ENCODE data around the gene PRKG1. TPM values are rescaled to one million over a fixed set of nuclear protein-coding genes. Genes with fewer than 3 reads are reported as not detected.
"Not testable (repeated sequence)": the region's sequence is repeated elsewhere in the genome, so short reads cannot be mapped to it uniquely, and the experiment has no call there.

PRKG1 gene
- total RNA-seq, 1 experiment from 2014 or later, result 0.21 TPM

DNA sequence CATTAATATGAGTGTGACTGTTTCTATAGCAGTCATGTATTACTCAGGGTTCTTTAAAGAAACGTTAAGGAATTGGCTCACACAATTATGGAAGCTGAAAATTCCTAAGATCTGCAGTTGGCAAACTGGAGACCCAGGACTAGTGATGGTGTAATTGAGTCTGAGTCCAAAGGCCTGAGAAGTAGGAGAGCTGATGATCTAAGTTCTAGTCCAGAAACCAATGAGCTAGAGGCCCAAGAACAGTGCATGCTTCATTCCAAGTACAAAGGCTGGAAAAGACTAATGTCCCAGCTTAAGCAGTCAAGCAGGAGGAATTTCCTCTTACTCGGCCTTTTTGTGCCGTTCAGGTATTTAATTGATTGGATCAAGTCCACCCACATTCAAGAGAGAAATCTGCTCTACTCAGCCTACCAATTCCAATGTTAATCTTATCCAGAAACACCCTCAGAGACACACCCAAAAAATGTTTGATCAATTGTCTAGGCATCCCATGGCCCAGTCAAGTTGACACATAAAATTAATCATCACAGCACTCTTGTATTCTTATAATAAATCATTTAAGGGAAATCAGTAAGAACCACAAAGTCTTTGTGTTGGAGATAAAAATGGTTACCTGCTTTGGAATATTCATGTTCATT is 312.1 kb downstream of the PRKG1 start:
- BruUV-seq (replicated peaks), result no TSS peak
- H3K4me3 Mint-ChIP-seq (ENCODE audit: low read depth, unreplicated experiment), result no peak overlapping the region
- no peaks in the 10 kb centered on the region for H3K36me3 Mint-ChIP-seq (ENCODE audit: insufficient read depth, unreplicated experiment)
- H3K9me3 Mint-ChIP-seq (ENCODE audit: low read depth, unreplicated experiment), result no peaks in the 10 kb centered on the region
- intact Hi-C loops (cut with micrococcal nuclease; ENCODE audit: unreplicated experiment), result loop anchor here (10.0 kb wide), 1 partner anchor 828 kb away; no protein-coding TSS in a partner anchor
- CTCF ChIA-PET, result no interaction called here
- H3K4me1 Mint-ChIP-seq (ENCODE audit: low read depth, unreplicated experiment), result no peaks in the 10 kb centered on the region
- no peaks in the 10 kb centered on the region for H3K27me3 Mint-ChIP-seq (ENCODE audit: unreplicated experiment)
- no peak for DNase-seq
- TF ChIP-seq, protein P1, sequence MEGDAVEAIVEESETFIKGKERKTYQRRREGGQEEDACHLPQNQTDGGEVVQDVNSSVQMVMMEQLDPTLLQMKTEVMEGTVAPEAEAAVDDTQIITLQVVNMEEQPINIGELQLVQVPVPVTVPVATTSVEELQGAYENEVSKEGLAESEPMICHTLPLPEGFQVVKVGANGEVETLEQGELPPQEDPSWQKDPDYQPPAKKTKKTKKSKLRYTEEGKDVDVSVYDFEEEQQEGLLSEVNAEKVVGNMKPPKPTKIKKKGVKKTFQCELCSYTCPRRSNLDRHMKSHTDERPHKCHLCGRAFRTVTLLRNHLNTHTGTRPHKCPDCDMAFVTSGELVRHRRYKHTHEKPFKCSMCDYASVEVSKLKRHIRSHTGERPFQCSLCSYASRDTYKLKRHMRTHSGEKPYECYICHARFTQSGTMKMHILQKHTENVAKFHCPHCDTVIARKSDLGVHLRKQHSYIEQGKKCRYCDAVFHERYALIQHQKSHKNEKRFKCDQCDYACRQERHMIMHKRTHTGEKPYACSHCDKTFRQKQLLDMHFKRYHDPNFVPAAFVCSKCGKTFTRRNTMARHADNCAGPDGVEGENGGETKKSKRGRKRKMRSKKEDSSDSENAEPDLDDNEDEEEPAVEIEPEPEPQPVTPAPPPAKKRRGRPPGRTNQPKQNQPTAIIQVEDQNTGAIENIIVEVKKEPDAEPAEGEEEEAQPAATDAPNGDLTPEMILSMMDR (IDR thresholded peaks at IDR 0.05; ENCODE audit: unreplicated experiment), result no peak
- H3K27ac Mint-ChIP-seq (ENCODE audit: unreplicated experiment), result no peak overlapping the region

DNA sequence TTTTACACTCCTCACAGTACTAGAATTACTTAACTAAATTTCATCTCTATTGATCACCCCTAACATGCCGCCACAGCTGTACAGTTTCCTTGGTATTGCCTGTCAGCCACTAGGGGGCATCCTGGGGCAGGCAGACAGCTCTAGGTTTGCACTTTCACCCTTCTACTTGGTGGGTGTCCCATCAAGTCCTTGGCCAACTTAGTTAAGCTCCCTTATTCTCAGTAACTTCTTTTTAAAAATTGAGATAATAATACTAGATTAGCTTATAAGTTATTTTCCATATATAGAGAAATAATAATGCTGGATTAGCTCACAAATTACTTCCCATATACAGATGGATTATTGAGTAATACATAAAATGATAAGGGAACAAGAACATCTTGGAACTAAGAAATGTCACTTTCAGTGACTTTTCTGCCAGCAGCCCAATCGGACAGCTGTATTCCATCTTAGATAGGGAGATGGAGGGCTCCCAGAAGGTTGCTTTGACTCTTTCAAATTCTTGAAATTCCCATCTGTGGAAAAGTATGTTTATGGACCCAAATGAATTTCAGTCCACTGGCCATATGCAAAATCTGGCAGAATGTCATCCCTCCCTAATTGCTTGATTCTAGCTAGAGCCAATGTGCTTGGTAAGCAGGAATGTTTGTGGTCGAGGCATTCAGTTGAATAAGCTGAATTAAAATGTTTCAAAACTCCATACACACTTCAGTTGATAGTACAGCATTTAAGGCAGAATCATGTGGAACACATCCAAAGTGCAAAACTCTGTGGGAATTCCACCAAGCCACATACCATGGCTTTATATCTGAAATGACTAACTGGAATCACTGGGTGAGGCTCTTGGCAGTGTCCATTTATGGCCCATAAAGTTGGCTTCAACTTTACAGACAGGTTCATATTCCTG is 315.4 kb downstream of the PRKG1 start:
- Mint-ChIP-seq H3K27me3 (ENCODE audit: unreplicated experiment) (no peaks in the 10 kb centered on the region), H3K4me1 (ENCODE audit: low read depth, unreplicated experiment) (no peaks in the 10 kb centered on the region), H3K27ac (ENCODE audit: unreplicated experiment) (no peak overlapping the region), H3K9me3 (ENCODE audit: low read depth, unreplicated experiment) (no peaks in the 10 kb centered on the region), H3K4me3 (ENCODE audit: low read depth, unreplicated experiment) (no peak overlapping the region), H3K36me3 (ENCODE audit: insufficient read depth, unreplicated experiment) (no peaks in the 10 kb centered on the region)
- BruUV-seq (replicated peaks), result no TSS peak
- DNase-seq, result peak; percentile 54
- intact Hi-C loops (cut with micrococcal nuclease; ENCODE audit: unreplicated experiment), result loop anchor here (10.0 kb wide), 1 partner anchor 825 kb away; no protein-coding TSS in a partner anchor
- CTCF ChIA-PET, result interaction anchor here (1.1 kb wide), 1 partner anchor 32 kb away, joined by 3 read pairs; no protein-coding TSS in a partner anchor
- TF ChIP-seq, protein P1 (IDR thresholded peaks at IDR 0.05; ENCODE audit: unreplicated experiment), result peak; percentile 65

DNA sequence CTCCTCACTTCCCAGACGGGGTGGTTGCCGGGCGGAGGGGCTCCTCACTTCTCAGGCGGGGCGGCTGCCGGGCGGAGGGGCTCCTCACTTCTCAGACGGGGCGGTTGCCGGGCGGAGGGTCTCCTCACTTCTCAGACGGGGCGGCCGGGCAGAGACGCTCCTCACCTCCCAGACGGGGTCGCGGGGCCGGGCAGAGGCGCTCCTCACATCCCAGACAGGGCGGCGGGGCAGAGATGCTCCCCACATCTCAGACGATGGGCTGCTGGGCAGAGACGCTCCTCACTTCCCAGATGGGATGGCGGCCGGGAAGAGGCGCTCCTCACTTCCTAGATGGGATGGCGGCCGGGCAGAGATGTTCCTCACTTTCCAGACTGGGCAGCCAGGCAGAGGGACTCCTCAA is 318.7 kb downstream of the PRKG1 start:
- BruUV-seq (replicated peaks); H3K27me3 Mint-ChIP-seq (ENCODE audit: unreplicated experiment); H3K36me3 Mint-ChIP-seq (ENCODE audit: insufficient read depth, unreplicated experiment); H3K4me3 Mint-ChIP-seq (ENCODE audit: low read depth, unreplicated experiment); CTCF ChIA-PET; H3K9me3 Mint-ChIP-seq (ENCODE audit: low read depth, unreplicated experiment); intact Hi-C loops (cut with micrococcal nuclease; ENCODE audit: unreplicated experiment); H3K4me1 Mint-ChIP-seq (ENCODE audit: low read depth, unreplicated experiment); DNase-seq; H3K27ac Mint-ChIP-seq (ENCODE audit: unreplicated experiment): not testable (repeated sequence)

DNA sequence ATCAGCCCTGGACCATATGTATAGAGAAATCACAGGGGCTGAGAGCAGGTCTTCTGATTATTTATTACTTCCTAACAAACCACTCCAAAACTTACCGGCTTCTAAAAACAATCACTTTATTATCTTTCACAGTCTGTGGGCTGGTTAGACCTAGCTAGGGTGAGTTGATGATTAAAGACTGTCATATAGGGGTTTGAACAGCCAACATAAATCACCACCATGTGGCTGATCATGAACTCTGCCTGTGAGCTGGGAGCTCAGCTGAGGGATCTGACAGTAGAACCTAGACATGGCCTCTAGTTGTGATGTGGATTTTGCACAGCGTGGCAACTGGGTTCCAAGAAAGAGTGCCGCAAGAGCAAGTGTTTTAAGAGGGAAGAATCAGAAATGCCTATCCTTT is 319.8 kb downstream of the PRKG1 start:
- H3K4me3 Mint-ChIP-seq (ENCODE audit: low read depth, unreplicated experiment), result no peak overlapping the region
- intact Hi-C loops (cut with micrococcal nuclease; ENCODE audit: unreplicated experiment), result no loop called here
- peaks cover 7% of the 10 kb centered on the region for H3K4me1 Mint-ChIP-seq (ENCODE audit: low read depth, unreplicated experiment)

More for the DNA sequence above, 319.8 kb downstream of the PRKG1 start:
- TF ChIP-seq, protein P1 (IDR thresholded peaks at IDR 0.05; ENCODE audit: unreplicated experiment), result no peak
- no peaks in the 10 kb centered on the region for H3K36me3 Mint-ChIP-seq (ENCODE audit: insufficient read depth, unreplicated experiment)
- CTCF ChIA-PET, result no interaction called here
- BruUV-seq (replicated peaks), result no TSS peak
- no peak for DNase-seq
- no peak overlapping the region for H3K27ac Mint-ChIP-seq (ENCODE audit: unreplicated experiment)
- no peaks in the 10 kb centered on the region for H3K9me3 Mint-ChIP-seq (ENCODE audit: low read depth, unreplicated experiment)
- no peaks in the 10 kb centered on the region for H3K27me3 Mint-ChIP-seq (ENCODE audit: unreplicated experiment)
